Testis (tissue), 3 donors: ENCODE data around the gene STARD3. TPM values are rescaled to one million over a fixed set of nuclear protein-coding genes. Genes with fewer than 3 reads are reported as not detected.

Source experiments
- DNase-seq: peaks from one replicate; pipeline ENCODE4 v3.0.0-alpha.2; 2019
- H3K27ac ChIP-seq, 2 donors: fragments of 200-600 bp; sonication (generic); one replicate each; pipeline ENCODE4 v1.5.1; 2019
- H3K27me3 ChIP-seq: fragments of 200-600 bp; sonication (generic); one replicate; pipeline ENCODE4 v1.5.1; 2019
- H3K36me3 ChIP-seq: fragments of 200-600 bp; sonication (generic); one replicate; pipeline ENCODE4 v1.5.1; 2017; ENCODE audit warnings: low read depth; ENCODE audit errors: missing control alignments
- H3K4me1 ChIP-seq: fragments of 200-600 bp; sonication (generic); one replicate; pipeline ENCODE4 v1.5.1; 2019
- H3K4me3 ChIP-seq, 2 donors: fragments of 200-600 bp; sonication (generic); one replicate each; pipeline ENCODE4 v1.5.1; 2017 to 2019
- H3K9me3 ChIP-seq: fragments of 200-600 bp; sonication (generic); one replicate; pipeline ENCODE4 v1.5.1; 2017
- POLR2A ChIP-seq: fragments of 450-650 bp; IDR thresholded peaks from one replicate; pipeline ENCODE4 v1.6.1; 2017; ENCODE audit warnings: antibody characterized with exemption, mild to moderate bottlenecking, moderate library complexity
- WGBS, 2 donors: methylation state at CpG; one replicate each; pipeline ENCODE4 v1.1.5; 2018; 5-methylcytosine and 5-hydroxymethylcytosine counted together
- intact Hi-C: fragments of 100-400 bp; cut with DNase I; formaldehyde crosslinking; loops from one replicate; pipeline ENCODE4 v1.15.1; 2023; ENCODE audit warnings: low total_unique reads
- polyA plus RNA-seq: library from polyadenylated mRNA; stranded (reverse); fragments of 350-450 nt; fragmentation: Illumina TruSeq; extraction: RNeasy Lipid Tissue Mini Kit (QIAGEN cat#74804); gene quantifications from one replicate; pipeline ENCODE4 v1.2.3, GENCODE V29; 2014; ENCODE audit warnings: low read depth, low replicate concordance; ENCODE audit not compliant: insufficient read depth
- total RNA-seq, 2 donors: library from RNA; depleted of rRNA; stranded (reverse); fragments of >200 nt; gene quantifications; one replicate each; pipeline ENCODE4 v1.2.3, GENCODE V29; 2016
- TF ChIP-seq, protein P1 (sequence below), 3 experiments: fragments of 450-650 bp in 2 of 3; fragments of 200-600 bp in 1 of 3; sonication (generic) in 1 of 3; IDR thresholded peaks; one replicate each; pipeline ENCODE4 v1.5.1; 2016 to 2019; ENCODE audit warnings: antibody characterized with exemption in 3 of 3, mild to moderate bottlenecking in 2 of 3, moderate library complexity in 1 of 3

The STARD3 gene
- total and polyA plus RNA-seq, 3 donors from 2014 or later: 102 to 352 (median 265) TPM

DNA sequence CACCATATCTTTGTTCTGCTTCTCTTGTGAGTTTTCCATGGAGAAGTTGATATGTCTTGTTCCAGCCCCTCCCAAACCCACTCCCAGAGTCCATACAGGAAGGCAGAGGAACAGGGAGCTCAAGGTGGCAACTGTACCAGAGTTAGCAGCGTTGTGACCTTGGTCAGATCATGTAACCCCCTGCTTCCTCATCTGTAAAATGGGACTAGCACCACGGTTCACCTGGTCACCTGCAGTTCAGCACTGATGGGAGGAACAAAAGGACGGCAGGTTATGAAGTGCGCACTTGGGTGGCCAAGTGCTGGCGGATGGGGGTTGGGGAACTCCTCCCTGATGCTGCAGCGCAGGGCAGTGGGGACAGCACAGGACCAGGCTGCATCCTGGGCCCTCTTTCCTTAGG is 21.5 kb upstream of the STARD3 start:
- Histone ChIP-seq H3K4me1 (no peaks in the 10 kb centered on the region), H3K27me3 (no peaks in the 10 kb centered on the region), H3K9me3 (no peaks in the 10 kb centered on the region), H3K4me3 (no peak overlapping the region), H3K27ac (no peak overlapping the region), H3K36me3 (no peaks in the 10 kb centered on the region)
- 47 to 69% methylated on average over 3 to 6 of the region's 6 CpGs for WGBS, 2 donors
- no peak for DNase-seq
- no peak for TF ChIP-seq POLR2A
- TF ChIP-seq, protein P1, sequence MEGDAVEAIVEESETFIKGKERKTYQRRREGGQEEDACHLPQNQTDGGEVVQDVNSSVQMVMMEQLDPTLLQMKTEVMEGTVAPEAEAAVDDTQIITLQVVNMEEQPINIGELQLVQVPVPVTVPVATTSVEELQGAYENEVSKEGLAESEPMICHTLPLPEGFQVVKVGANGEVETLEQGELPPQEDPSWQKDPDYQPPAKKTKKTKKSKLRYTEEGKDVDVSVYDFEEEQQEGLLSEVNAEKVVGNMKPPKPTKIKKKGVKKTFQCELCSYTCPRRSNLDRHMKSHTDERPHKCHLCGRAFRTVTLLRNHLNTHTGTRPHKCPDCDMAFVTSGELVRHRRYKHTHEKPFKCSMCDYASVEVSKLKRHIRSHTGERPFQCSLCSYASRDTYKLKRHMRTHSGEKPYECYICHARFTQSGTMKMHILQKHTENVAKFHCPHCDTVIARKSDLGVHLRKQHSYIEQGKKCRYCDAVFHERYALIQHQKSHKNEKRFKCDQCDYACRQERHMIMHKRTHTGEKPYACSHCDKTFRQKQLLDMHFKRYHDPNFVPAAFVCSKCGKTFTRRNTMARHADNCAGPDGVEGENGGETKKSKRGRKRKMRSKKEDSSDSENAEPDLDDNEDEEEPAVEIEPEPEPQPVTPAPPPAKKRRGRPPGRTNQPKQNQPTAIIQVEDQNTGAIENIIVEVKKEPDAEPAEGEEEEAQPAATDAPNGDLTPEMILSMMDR (IDR thresholded peaks at IDR 0.05): no peak
- intact Hi-C loops: no loop called here

DNA sequence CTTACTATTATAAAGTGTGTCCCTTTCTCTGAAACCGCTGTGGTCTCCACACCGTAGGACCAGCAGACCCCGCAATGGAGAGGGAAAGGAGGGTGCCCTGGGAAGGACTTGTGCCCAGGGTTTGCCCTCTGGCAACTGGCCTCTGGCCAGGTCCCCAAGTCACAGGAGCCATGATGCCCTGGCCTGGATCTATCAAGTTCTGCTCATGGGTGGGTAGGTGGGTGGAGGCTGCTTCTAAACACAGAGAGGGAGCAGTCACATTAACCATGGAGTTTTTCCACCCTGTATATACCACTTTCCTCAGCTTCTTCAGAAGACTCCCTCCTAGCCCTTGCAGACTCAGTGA is 19.9 kb upstream of the STARD3 start:
- Histone ChIP-seq H3K27ac (no peak overlapping the region), H3K4me3 (no peak overlapping the region), H3K27me3 (no peaks in the 10 kb centered on the region), H3K9me3 (no peaks in the 10 kb centered on the region), H3K36me3 (no peaks in the 10 kb centered on the region), H3K4me1 (no peaks in the 10 kb centered on the region)
- no peak for TF ChIP-seq POLR2A
- TF ChIP-seq, protein P1 (IDR thresholded peaks at IDR 0.05): no peak
- no peak for DNase-seq
- intact Hi-C loops: no loop called here
- 78 to 87% methylated on average over 3 of the region's 3 CpGs for WGBS, 2 donors

DNA sequence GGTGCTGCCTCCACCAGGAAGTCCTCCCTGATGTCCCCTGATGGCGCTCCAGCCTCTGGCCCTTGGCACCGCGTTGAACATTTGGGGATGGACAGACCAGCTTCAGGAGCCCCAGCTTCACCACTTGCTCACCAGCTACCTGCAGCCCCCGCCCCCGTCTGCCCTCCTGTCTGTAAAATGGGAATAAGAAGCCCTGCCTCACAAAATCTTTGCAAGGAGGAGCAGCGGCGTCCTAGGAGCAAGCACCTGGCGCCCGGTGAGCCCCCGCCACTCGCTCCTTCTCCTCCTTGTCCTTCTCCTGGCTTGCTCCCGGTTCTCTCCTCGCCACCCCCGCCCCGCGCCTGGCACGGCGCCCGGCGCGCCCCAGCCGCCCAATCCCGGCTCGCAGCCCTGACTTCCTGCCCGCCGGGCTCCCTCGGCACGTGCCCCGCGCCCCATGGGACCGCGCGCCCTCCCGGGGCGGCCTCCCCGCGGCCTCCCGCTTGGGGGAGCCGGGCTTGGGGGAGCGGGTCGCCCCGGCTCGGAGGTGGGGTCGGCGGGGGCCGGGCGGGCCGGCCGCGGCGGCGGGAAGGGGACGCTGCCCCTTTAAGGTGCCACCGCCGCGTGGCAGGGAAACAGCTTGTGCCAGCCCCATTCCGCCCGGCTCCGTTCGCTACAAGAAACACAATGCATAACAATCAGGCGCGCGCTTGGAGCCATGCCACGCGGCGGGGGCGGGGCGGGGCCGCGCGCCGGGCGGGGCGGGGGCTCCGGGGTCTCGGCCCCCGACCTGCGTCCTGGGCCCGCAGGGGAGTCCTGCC is 19.3 kb upstream of the STARD3 start:
- intact Hi-C loops: no loop called here
- Histone ChIP-seq H3K27ac (no peak overlapping the region), H3K36me3 (no peaks in the 10 kb centered on the region), H3K4me1 (no peaks in the 10 kb centered on the region), H3K9me3 (no peaks in the 10 kb centered on the region), H3K27me3 (no peaks in the 10 kb centered on the region), H3K4me3 (peak overlapping the region; percentile 37 to 58)
- DNase-seq: peak; percentile 83
- WGBS, 2 donors: 0 to 2% methylated on average over 41 to 48 of the region's 79 CpGs
- no peak for TF ChIP-seq POLR2A
- TF ChIP-seq, protein P1 (IDR thresholded peaks at IDR 0.05): no peak

DNA sequence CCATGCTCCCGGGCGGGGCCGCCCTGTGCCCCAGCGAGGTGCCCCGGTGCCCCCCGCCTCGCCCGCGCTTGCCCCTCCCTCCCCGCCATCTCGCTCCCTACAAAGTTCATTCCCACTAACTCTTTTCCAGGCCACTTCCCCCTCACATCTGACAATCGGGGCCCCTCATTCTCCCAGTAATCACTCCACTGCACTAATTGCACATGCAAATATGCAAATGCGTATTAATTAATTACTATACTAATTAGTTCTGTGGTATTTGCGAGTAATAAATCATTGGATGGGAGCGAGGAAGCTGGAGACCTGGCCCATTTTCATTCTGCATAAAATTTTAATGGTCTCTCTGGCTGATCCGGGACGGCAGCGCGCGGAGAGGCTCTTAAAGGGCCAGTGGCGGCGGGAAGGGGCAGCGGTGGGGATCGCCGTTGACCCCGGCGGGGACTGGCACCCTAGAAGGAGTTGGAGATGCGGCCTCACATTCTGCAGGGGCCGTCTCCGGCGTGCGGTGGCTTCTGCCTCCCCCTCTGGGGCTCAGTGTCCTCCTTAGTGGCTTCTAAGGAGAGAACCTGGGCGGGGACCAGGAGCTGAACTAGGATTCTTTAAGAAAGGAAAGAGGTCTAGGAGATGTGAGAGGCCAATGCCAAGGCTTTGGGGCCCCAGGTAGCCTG is 18.6 kb upstream of the STARD3 start:
- Histone ChIP-seq H3K4me3 (peak overlapping the region; percentile 37 to 58), H3K9me3 (no peaks in the 10 kb centered on the region), H3K27me3 (no peaks in the 10 kb centered on the region), H3K36me3 (no peaks in the 10 kb centered on the region), H3K27ac (no peak overlapping the region), H3K4me1 (peaks cover 4% of the 10 kb centered on the region)
- TF ChIP-seq POLR2A: no peak
- TF ChIP-seq, protein P1 (IDR thresholded peaks at IDR 0.05): no peak
- no peak for DNase-seq
- intact Hi-C loops: no loop called here
- WGBS, 2 donors: 2 to 3% methylated on average over 31 to 33 of the region's 33 CpGs
